Gastrocnemius medialis (tissue), 4 donors: Measurements from ENCODE around the gene ATG2A.

Experiments used
- POLR2A ChIP-seq, 2 donors: fragments of 450-650 bp; IDR thresholded peaks; one replicate each; pipeline ENCODE4 v1.6.1; 2017; ENCODE audit warnings: antibody characterized with exemption in 2 of 2, mild to moderate bottlenecking in 2 of 2, moderate library complexity in 2 of 2
- TF ChIP-seq, protein P1 (sequence below), 5 experiments: fragments of 450-650 bp in 3 of 5; fragments of 200-600 bp in 2 of 5; sonication (generic) in 2 of 5; IDR thresholded peaks in 4 of 5; conservative IDR thresholded peaks in 1 of 5; 1 replicate in 4 of 5; 2 replicates in 1 of 5; pipeline ENCODE4 v1.5.1; 2016 to 2019; ENCODE audit warnings: antibody characterized with exemption in 5 of 5, mild to moderate bottlenecking in 3 of 5, moderate library complexity in 3 of 5

DNA sequence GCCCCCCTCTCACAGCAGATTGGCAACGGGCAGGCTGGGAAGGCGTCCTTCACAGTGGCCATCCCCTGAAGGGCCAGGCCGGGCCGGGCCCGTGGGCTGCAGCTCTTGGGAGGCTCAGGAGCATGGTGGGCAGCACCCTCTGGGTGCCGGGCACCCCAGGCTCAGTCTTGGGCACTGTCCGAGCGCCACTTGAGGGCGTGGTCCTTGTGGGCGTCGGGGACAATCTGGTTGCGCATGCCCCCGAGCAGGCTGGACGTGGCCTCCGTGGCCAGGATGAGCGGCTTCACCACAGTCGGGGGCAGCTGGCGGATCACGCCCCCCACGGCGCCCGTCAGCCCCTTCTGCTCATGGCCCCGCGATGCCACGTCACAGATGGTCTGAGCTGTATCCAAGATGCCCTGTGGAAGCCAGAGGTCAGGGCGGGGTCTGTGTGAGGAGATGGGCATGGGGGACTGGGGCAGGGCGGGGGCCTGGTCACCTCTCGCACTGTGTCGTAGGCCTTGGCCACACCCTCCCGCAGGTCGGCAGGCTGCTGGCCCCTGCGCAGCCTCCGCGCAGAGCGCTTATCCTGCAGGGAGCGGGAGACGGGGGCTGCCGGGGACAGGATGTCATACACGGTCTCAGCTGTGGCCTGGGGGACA is 22.1 kb downstream of the ATG2A start:
- TF ChIP-seq POLR2A (IDR thresholded peaks at IDR 0.05) = no peak
- TF ChIP-seq, protein P1, sequence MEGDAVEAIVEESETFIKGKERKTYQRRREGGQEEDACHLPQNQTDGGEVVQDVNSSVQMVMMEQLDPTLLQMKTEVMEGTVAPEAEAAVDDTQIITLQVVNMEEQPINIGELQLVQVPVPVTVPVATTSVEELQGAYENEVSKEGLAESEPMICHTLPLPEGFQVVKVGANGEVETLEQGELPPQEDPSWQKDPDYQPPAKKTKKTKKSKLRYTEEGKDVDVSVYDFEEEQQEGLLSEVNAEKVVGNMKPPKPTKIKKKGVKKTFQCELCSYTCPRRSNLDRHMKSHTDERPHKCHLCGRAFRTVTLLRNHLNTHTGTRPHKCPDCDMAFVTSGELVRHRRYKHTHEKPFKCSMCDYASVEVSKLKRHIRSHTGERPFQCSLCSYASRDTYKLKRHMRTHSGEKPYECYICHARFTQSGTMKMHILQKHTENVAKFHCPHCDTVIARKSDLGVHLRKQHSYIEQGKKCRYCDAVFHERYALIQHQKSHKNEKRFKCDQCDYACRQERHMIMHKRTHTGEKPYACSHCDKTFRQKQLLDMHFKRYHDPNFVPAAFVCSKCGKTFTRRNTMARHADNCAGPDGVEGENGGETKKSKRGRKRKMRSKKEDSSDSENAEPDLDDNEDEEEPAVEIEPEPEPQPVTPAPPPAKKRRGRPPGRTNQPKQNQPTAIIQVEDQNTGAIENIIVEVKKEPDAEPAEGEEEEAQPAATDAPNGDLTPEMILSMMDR (IDR thresholded peaks at IDR 0.05 in 4 of 5, conservative IDR thresholded peaks at IDR 0.05 in 1 of 5) = no peak
